Right ventricle myocardium inferior (tissue), 1 donor: ENCODE data around the gene TRIML1. TPM values are rescaled to one million over a fixed set of nuclear protein-coding genes. Genes with fewer than 3 reads are reported as not detected.

Source experiments
- total RNA-seq: library from RNA; stranded (reverse); fragmentation: NEBNext Ultra II Directional; extraction: Animal tissue kit (Norgen Biotek cat#: 25700); gene quantifications from one replicate; pipeline ENCODE4 v1.2.1, GENCODE V29; 2021
- donor health status: DM: no; HTN: yes; CAD: no; lungs with severe emphysema.

The TRIML1 gene
- total RNA-seq, 1 donor from 2014 or later: not detected

Other genes with a start within 250 kb of the TRIML1 start
- not detected for gene ZFP42, start 143.7 kb upstream of the TRIML1 start, total RNA-seq
- not detected for gene TRIML2, start 29.8 kb upstream of the TRIML1 start, total RNA-seq